Stimulated activated CD8-positive, alpha-beta memory T cell treated with anti-CD3 and anti-CD28 coated beads, Interleukin-4, amount 100 ng/mL, for 4 hours (primary cell): ENCODE measurements around the gene PIGU.
A peak's percentile ranks its signal among the peaks of the same experiment; 100 is the strongest.

Source experiments
- DNase-seq, 2 donors: peaks; one replicate each; pipeline ENCODE4 v3.0.0-alpha.2; 2020; ENCODE audit warnings: low read depth in 2 of 2, low spot score in 1 of 2

The PIGU gene

DNA sequence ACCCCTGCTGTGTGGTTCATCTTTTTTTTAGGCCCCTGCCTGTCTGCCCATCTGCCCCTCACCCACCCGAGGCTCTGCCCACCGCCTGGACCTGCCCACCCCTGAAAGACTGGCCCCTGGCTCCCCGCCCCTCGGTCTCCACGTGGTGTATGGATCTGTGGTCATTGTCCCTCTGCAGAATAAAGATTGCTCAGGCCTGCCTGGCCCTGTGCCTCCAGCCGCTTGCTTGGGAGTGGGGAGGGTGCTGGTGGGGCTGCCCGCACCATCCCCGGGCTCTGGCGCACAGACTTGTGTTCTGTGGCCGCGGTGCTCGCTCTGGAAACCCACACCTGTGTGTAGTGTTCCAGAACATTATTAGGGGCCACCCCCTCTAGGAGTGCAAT is 116.8 kb downstream of the PIGU start:
- DNase-seq, result no peak

DNA sequence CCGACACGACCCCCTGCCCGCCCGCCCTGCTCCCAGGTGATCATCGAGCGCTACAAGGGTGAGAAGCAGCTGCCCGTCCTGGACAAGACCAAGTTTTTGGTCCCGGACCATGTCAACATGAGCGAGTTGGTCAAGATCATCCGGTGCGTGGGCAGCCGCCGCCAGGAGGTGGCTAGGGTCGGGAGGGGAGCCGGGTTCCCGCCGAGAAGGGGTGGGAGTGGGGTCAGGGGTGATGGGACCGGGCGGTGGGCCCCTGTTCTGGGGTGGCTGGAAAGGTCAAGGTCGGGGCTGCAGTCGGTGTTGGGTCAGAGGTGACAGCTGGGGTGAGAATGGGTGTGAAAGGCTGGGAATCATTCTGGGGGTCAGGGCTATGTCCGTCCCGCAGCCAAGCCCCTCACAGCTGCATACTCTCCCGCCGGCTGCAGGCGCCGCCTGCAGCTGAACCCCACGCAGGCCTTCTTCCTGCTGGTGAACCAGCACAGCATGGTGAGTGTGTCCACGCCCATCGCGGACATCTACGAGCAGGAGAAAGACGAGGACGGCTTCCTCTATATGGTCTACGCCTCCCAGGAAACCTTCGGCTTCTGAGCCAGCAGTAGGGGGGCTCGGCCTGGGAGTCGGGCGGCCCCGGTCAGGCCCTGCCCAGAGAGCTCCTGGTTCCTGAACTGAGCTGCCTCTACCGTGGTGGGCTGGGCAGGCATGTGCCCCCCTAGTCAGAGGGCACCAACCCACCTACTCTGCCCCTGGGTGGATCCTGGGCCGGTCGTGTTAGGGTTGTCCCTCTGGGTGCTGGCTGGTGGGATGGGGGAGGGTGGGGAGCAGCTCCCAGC is 117.4 kb downstream of the PIGU start:
- no peak for DNase-seq

DNA sequence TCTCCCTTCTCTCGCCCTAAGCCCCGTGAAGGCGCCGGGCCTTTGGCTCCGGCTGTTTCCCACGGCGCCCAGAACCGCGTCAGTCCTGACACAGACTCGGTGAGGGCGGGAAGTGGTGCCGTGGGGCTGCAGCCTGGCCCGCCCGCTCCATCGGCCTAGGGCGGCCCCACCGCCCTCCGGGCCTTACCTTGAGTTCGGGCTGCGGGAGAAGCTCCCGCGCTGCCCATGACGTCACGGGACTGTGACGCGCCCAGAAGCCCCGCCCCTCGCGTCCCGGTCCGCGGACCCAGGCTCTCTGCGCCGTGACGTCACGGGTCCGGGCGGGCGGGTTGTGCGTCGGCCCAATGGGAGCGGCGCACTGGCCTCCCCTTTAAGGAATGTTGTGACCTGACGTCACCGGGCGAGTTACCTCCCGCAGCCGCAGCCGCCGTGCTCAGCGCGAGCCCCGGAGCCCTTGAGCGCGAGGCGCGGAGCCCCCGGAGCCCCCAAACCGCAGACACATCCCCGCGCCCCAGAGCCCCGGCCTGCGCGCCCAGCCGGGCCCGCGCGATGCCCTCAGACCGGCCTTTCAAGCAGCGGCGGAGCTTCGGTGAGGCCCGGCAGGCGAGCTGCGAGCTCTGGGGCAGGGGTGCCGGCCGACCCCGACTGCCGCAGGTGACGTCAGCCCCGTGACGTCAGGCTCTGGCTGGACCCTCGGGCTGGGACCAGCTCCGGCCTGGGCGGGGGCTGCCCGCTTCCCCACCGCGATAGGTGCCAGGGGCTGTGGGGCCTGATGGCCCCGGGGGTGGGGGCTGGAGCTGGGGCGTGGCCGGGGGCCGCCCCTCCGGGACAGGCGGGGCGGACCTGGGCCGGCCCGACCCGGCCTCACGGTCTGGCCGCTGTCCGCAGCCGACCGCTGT is 118.3 kb downstream of the PIGU start, which contains the start of gene MAP1LC3A:
Gene MAP1LC3A (plus strand): TSS at position 399 of the 899 bp plus-strand sequence. CDS start 151 bp downstream, at position 550.
- DNase-seq, result peak; percentile 85 to 88

GRCh38 chr20:34557936-34558319 is 119.0 kb downstream of the PIGU start:
- DNase-seq, result no peak

GRCh38 chr20:34553366-34553867 is 123.5 kb downstream of the PIGU start:
- DNase-seq, result no peak

DNA sequence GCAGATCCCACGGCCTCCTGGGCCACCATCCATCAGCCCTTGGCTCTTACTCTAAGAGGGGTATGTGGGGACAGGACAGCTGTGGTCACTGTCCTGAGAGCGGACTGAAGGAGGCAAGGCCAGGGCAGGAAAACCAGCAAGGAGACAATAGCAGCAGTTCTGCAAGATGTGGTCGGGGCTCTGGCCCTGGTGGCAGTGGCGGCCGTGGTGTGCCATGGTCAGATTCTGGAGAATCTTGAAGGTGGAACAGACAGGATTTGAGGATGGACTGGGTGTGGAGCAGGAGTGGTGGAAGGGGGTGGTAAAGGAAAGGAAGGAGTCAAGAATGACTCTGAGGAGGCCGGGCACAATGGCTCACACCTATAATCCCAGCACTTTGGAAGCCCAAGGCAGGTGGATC is 124.3 kb downstream of the PIGU start:
- DNase-seq, result no peak

GRCh38 chr20:34549929-34550305 is 127.0 kb downstream of the PIGU start:
- DNase-seq, result no peak

- DNase-seq, result no peak
Measured at GRCh38 chr20:34549291-34549928, 127.5 kb downstream of the PIGU start.

GRCh38 chr20:34547844-34548613 is 128.9 kb downstream of the PIGU start:
- DNase-seq, result no peak

DNA sequence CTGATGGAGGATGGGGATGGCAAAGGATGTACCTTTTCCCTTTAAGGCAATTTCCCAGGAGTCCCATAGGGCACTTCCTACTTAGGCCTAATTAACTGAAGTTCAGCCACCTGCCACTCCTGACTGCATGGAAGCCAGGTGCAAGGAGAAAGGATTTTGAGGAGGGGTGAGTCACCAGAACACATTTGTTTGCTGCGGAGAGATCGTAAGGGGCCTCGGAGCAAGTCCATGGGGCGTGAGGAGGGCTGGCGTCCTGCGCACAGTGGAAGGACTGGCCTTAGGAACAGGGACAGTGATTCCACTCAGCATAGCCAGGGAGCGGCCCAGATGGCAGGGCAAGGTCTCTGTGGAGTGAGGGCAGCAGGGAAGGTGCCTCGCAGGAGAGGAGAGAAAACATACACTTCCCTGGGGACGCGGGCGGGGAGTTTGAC is 130.1 kb downstream of the PIGU start:
- no peak for DNase-seq

- DNase-seq, result no peak
Measured at GRCh38 chr20:34544109-34544796, 132.6 kb downstream of the PIGU start.

DNA sequence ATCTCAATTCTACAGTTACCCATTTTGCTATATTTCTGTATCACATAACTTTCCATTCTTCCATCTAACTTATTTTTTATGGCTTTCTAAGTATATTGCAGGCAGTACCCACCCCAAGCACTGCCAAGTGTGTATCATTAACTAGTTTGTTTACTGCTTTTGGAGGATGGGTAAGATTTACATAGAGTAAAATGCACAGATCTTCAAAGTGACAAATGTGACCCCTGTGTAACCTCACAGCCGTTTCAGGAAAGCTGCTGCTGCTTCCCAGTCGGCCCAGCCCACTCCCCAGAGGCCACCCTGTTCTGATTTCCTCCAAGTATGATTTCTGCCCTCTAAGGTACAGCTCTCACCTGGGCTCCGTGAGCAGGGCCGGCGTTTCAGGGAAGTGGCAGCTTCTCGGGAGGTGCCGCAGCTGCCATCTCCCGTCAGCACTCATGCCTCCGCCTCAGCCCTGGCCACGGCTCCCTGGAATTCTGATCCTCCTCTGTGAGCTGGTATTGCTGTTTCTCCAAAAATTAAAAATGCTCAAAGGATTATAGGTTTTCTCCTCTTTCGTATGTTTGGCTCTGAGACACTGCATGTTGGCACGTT is 133.3 kb downstream of the PIGU start:
- no peak for DNase-seq

DNA sequence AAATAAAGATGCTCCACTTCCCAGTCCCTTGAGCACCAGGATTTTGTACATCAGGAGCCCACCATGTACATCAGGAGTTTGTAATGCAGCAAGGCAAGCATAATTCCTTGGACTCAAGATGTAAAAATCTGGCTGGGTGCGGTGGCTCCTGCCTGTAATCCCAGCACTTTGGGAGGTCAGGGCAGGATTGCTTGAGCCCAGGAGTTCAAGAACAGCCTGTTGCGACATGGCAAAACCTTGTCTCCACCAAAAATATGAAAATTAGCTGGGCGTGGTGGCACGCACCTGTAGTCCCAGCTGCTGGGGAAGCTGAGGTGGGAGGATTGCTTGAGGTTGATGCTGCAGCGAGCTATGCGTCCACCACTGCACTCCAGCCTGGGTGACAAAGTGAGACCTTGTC is 134.5 kb downstream of the PIGU start:
- no peak for DNase-seq

DNA sequence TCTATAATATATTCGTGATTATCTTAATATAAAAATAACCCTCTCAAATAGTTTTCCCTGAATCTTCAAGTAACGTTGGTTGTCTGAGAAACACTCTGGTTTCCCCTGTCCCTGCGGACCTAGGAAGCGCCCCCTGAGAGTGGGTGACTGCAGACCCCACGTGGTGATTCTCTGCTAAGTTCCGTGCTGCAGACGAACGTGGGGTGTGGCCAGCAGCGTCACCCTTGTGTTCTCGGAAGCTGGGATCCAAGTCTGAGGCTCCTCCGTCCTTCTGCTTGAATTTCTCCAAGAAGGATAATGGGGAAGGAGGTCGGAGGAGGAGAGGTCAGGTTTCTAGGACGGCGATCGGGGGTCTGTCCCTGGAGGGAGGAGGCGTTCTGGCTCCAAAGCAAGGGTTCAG is 135.0 kb downstream of the PIGU start:
- no peak for DNase-seq

- DNase-seq, result no peak
Measured at GRCh38 chr20:34541264-34541901, 135.5 kb downstream of the PIGU start.

DNA sequence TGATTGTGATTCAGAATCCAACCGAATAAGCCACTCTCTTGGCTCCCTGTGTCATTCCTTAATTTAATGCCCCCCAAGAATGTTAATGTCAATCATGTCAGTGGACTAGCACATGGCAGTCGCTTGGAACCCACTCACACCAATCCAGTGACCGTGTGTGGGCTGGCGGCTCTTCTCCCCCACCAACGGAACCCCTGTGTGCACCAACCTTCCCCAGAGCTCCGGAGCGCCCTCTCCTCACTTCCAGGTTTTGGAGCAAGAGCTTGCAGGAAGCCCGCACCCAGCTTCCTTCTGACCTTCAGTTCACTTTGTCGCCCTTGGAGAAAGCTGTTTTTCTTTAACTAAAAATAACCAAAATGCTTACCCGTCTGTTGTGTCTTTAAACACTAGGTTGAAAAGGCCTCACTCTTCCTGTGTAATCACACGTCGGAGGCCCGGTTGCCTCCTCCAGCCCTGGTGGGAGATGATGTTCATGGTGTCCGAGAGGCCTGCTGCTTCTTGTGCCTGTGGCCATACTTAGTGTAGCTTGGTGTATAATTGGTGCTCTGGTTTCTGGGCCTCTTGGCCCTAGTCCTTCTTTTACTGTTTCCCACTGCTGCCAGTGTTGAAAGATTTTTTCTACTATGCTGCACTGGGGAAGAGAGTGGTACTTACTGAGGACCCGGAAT is 136.2 kb downstream of the PIGU start:
- DNase-seq, result no peak

DNA sequence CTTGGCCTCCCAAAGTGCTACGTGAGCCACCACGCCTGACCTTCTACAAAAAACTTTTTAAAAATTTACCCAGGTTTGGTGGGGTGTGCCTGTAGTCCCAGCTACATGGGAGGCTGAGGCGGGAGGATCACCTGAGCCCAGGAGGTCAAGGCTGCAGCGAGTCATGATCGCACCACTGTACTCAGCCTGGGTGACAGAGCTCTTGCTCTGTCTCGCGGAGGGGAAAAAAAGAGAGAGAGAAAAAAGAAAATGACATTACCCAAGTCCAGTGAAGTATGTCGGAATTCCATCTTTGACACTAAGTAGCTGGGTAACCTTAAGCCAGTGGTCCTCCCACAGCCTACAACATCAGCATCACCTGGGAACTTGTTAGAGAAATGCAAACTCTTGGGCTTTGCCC is 137.1 kb downstream of the PIGU start:
- no peak for DNase-seq

DNA sequence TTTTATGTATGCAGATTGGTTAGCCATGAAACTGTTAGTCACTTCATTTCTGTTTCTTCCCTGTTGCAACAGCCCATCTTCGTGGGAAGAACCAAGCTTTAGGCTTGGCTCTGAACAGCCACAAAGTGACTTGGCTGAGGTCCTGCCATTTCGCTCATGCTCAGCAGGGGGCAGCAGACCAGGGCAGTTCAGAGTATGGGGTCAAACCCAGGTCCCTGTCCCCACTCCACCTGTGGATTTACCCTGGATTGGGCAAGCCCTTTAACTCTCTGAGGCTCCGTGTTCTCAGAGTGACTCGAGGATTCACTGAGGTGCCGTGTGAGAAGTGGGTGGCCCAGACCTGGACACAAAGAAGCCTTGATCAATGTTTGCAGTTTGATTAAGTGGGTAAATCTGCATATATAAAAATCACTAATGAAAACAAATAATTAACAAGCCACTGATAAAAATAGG is 138.2 kb downstream of the PIGU start:
- no peak for DNase-seq

DNA sequence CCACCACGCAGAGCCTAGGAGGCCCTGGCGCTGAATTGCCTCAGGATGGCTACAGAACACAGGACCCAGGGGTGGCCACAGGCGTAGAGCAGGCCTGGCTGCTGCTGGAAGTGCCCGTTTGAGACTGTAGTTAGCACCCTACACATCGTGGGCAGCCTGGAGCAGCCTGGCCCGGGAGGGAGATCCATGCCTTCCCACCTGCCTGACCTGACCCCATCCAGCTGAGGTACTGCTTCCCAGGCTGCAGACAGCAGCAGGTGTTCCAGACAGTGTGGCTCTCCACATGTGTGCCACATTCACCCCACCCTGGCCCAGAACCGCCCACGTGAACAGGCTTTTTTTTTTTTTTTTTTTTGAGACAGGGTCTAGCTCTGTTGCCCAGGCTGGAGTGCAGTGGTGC is 139.2 kb downstream of the PIGU start:
- no peak for DNase-seq
